Measurements from ENCODE around the gene LGALS3. TPM values are rescaled to one million over a fixed set of nuclear protein-coding genes. Genes with fewer than 3 reads are reported as not detected.

The LGALS3 gene
- total and polyA plus RNA-seq, 12 donors = 11.6 to 248 (median 120) TPM

DNA sequence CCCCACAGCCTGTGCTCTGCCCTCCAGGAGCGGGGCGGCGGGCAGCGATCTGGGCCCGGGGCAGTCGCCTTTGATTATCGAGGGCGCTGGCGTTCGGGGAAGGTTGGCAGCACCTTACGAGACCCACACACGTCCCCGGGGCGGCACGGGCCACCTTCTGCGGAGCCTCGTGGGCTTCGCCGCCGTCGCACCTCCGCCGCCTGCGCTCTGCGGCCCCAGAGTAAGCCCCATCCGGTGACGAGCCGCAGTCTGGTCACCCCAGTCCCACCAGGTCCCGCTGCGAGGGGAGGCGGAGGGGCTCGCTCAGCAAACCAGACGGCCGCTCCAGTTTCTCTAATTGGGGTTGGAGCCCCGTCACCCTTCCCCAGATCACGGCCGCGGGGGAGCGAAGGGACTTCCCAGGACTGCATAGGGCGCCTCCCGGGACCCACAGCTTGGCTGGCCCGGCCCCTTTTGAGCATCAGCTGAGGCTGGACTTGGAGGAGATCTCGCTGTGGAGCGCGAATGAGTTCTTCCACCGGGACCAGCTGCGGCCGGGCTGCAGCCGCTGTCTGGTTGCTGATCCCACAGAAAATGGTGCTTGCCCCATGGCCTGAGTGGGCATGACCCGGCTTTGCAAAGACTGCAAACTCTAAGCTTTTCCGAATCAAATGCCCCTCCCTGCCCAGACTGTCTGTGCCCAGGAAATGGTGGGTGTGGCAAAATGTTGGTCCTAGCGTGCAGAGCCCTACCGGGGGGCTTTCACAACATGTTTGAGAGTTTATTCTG lies 560 bp downstream of the LGALS3 start:
- peaks cover 3 to 42% of the 10 kb centered on the region in 2 donors for H3K4me1 ChIP-seq (replicated peaks in 1 of 2)
- peak; percentile 51 to 77 (median 70) for DNase-seq
- H3K36me3 ChIP-seq (replicated peaks in 1 of 2) = peaks cover 0 to 6% of the 10 kb centered on the region in 2 donors
- H3K27me3 ChIP-seq = no peaks in the 10 kb centered on the region
- 1 to 4% (median 2%) methylated on average over 11 to 53 of the region's 53 CpGs for WGBS, 4 donors
- TF ChIP-seq, protein P1, sequence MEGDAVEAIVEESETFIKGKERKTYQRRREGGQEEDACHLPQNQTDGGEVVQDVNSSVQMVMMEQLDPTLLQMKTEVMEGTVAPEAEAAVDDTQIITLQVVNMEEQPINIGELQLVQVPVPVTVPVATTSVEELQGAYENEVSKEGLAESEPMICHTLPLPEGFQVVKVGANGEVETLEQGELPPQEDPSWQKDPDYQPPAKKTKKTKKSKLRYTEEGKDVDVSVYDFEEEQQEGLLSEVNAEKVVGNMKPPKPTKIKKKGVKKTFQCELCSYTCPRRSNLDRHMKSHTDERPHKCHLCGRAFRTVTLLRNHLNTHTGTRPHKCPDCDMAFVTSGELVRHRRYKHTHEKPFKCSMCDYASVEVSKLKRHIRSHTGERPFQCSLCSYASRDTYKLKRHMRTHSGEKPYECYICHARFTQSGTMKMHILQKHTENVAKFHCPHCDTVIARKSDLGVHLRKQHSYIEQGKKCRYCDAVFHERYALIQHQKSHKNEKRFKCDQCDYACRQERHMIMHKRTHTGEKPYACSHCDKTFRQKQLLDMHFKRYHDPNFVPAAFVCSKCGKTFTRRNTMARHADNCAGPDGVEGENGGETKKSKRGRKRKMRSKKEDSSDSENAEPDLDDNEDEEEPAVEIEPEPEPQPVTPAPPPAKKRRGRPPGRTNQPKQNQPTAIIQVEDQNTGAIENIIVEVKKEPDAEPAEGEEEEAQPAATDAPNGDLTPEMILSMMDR (IDR thresholded peaks at IDR 0.05) = no peak
- peak in 1 of 2 donors; percentile 29 for TF ChIP-seq POLR2A (IDR thresholded peaks at IDR 0.05)
- H3K4me3 ChIP-seq = peak overlapping the region in 3 of 4 donors; percentile 33 to 80 (median 57)
- intact Hi-C loops (cut with DNase I) = loop anchor here in 1 of 2 donors (2.0 kb wide), 1 partner anchor 39 kb away; no protein-coding TSS in a partner anchor
- peak overlapping the region in 4 of 5 donors; percentile 61 to 94 (median 78) for H3K27ac ChIP-seq
- no peaks in the 10 kb centered on the region for H3K9me3 ChIP-seq (replicated peaks in 1 of 3)

DNA sequence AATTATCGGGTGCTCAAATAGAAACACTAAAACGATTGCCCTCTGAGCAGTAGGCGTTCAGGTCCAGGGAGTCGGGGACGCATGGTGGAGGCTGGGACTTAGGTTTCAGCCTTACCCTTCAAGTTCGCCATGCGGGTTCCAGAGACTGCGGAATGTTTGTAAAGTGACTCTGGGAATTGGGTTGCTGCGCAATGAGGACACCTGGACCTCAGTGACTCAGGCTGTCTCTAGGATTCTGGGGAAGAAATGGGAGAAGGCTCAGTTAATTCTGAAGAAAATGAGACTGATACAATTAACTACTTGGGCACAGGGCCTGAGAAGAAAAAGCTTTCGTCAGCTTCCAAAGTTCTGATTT lies 1.1 kb downstream of the LGALS3 start:
- Histone ChIP-seq H3K4me3 (peak overlapping the region in 2 of 4 donors; percentile 33 to 80), H3K27ac (peak overlapping the region in 2 of 5 donors; percentile 86 to 94), H3K9me3 (replicated peaks in 1 of 3) (no peaks in the 10 kb centered on the region), H3K4me1 (replicated peaks in 1 of 2) (peaks cover 3 to 42% of the 10 kb centered on the region in 2 donors), H3K27me3 (no peaks in the 10 kb centered on the region), H3K36me3 (replicated peaks in 1 of 2) (peaks cover 0 to 6% of the 10 kb centered on the region in 2 donors)
- WGBS, 4 donors = 46 to 60% (median 52%) methylated on average over 8 to 10 of the region's 10 CpGs
- TF ChIP-seq POLR2A (IDR thresholded peaks at IDR 0.05) = no peak
- TF ChIP-seq, protein P1 (IDR thresholded peaks at IDR 0.05) = no peak
- intact Hi-C loops (cut with DNase I) = loop anchor here in 1 of 2 donors (2.0 kb wide), 1 partner anchor 39 kb away; no protein-coding TSS in a partner anchor
- DNase-seq = no peak

DNA sequence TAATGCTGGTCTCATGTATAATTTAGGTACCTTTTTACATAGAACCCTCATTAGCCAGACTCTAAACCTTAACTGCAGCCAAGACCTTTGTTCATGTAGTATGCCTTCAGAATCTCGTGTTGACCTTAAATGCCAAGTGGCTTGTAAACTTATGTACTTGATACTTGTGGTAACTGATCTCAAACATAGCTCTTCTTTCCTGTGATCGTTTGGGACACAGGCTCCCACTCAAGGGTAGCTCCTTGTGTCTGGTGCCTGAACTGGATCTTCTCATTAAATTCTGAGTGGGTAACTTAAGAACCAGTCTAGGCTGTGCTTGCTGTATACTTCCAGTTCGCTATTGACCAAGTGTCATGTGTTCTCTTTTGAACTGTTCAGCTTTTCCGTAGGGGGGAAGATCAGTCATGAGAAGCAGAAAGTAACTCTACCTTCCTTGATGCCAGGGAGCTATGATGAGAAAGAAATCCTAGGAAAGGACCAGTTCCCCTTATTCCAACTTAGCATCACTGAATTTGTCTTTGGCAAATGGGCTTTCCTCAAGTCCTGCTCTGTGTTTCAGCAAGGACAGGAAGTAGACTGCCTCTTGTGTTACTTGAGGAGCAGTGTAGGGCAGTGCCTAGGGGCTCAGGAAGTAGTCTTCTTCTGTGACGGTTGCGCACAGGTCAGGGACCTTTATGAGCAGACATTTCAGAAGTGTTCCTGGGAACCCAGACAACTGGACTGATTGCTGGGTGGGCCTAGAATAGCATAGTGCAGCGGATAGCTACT lies 2.5 kb downstream of the LGALS3 start:
- DNase-seq = no peak
- H3K27me3 ChIP-seq = no peaks in the 10 kb centered on the region
- H3K9me3 ChIP-seq (replicated peaks in 1 of 3) = no peaks in the 10 kb centered on the region
- H3K36me3 ChIP-seq (replicated peaks in 1 of 2) = peaks cover 0 to 6% of the 10 kb centered on the region in 2 donors
- intact Hi-C loops (cut with DNase I) = loop anchor here in 1 of 2 donors (2.0 kb wide), 1 partner anchor 41 kb away; no protein-coding TSS in a partner anchor
- no peak overlapping the region for H3K27ac ChIP-seq
- peaks cover 3 to 42% of the 10 kb centered on the region in 2 donors for H3K4me1 ChIP-seq (replicated peaks in 1 of 2)
- WGBS, 4 donors = 67 to 88% (median 79%) methylated on average over 7 of the region's 7 CpGs
- no peak overlapping the region for H3K4me3 ChIP-seq
- no peak for TF ChIP-seq POLR2A (IDR thresholded peaks at IDR 0.05)
- TF ChIP-seq, protein P1 (IDR thresholded peaks at IDR 0.05) = peak in 1 of 6 experiments; percentile 10

DNA sequence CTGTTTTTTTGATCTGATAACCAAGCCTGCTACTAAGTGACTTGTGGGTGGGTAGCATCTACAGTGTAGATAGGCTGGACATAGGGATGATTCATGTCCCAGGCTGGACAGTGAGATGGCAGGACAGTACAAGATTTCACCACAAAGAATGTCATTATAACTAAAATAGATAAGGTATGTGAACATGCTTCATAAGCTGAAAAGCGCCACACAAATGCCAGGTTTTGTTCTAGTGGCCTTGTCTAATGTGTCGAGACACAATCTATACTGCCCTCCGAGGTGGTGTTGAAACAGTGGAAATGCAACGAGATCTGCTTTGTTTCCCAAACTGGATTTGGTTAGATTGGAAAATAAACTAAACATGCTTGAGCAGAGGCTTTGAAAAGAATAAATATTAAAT lies 4.4 kb downstream of the LGALS3 start:
- Histone ChIP-seq H3K4me3 (no peak overlapping the region), H3K4me1 (replicated peaks in 1 of 2) (peaks cover 3 to 32% of the 10 kb centered on the region in 2 donors), H3K27me3 (no peaks in the 10 kb centered on the region), H3K27ac (no peak overlapping the region), H3K36me3 (replicated peaks in 1 of 2) (peaks cover 0 to 10% of the 10 kb centered on the region in 2 donors), H3K9me3 (replicated peaks in 1 of 3) (no peaks in the 10 kb centered on the region)
- peak in 5 of 7 donors; percentile 56 to 81 (median 69) for DNase-seq
- WGBS, 4 donors = 37 to 64% (median 62%) methylated on average over 4 of the region's 4 CpGs
- intact Hi-C loops (cut with DNase I) = no loop called here
- TF ChIP-seq POLR2A (IDR thresholded peaks at IDR 0.05) = no peak
- TF ChIP-seq, protein P1 (IDR thresholded peaks at IDR 0.05) = peak; percentile 31 to 55 (median 46)
